Stimulated activated naive CD4-positive, alpha-beta T cell treated with Interleukin-2 at 50 U/mL for 16 hours (primary cell): ENCODE results near the gene DPF1.

Experiments used
- DNase-seq: peaks from one replicate; lab custom pipeline; 2025; lab: John Stamatoyannopoulos, UW

DPF1 gene

DNA sequence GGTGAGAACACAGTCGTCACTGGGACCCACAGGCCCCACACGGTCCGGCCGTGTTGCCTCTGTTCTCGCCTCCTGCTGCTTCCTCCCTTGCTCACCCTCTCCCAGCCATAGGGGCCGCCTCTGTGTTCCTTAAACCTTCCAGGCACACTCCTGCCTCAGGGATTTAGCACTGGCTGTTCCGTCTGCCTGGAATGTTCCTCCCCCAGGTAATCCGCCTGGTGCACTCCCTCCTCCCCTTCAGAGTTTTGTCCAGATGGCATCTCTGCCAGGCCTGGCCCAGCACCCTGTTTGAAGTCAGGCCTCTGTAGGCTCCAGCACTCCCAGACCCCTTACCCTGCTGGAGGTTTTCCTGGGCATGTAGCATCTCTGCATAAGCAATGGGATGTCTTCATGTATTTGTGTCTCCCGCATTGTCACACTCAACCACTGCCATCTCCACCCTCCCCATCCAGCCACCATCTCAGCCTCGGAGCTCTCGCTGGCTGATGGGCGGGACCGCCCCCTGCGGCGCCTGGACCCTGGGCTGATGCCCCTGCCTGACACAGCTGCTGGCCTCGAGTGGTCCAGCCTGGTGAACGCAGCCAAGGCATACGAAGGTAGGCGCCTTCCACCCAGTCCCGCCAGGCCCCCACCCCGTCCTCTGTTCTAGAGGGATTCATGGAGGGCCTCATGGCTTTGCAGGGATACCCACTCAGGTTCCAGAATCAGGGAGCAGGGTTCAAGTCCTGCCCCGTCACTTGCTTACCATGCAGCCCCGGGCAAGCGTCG, 25.9 kb downstream of the DPF1 start:
- DNase-seq = no peak

DNA sequence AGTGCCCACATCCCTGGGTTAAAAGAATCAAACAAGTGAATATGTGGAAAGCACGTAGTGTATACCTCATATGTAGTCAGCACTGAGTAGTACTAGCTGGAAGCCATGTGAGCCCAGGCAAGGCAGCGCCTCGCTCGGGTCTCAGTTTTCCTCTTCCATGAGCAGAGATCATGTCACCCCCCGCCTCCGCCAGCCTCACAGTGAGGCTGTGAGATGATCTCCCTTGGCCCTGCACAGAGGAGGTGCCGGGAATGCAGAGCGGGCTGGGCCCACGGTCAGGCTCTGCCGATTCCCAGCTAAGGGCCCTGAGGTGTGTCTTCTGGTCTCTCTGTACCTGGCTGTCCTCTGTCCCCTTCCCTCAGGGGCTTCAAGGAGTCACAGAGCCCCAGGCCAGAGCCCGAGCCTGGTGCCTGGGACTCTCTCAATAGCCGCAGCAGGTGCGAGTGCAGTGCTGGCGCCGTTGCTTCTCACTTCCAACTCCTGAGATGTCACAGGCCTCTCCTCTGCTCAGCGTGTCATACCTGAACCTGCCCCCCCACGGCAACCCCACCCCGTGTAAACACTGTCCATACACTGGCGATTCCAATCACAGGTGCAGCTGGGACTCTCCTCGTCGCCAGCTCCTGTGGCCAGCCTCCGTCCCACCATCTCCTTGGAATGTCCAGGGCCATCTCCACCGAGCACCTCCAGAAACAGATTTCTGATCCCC, 26.9 kb downstream of the DPF1 start:
- DNase-seq = no peak

DNA sequence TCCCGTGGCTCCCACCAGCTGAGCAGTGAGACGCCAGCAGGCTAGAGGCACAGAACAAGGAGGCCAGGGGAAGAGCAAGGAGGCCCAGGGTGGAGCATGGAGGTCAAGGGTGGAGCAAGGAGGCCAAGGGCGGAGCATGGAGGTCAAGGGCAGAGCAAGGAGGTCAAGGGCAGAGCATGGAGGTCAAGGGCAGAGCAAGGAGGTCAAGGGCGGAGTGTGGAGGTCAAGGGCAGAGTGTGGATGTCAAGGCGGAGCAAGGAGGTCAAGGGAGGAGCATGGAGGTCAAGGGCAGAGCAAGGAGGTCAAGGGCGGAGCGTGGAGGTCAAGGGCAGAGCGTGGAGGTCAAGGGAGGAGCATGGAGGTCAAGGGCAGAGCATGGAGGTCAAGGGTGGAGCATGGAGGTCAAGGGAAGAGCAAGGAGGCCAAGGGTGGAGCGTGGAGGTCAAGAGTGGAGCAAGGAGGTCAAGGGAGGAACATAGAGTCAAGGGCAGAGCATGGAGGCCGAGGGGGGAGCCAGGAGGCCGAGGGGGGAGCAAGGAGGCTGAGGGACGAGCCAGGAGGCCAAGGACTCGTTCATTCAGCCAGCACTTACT, 27.7 kb downstream of the DPF1 start:
- no peak for DNase-seq

DNA sequence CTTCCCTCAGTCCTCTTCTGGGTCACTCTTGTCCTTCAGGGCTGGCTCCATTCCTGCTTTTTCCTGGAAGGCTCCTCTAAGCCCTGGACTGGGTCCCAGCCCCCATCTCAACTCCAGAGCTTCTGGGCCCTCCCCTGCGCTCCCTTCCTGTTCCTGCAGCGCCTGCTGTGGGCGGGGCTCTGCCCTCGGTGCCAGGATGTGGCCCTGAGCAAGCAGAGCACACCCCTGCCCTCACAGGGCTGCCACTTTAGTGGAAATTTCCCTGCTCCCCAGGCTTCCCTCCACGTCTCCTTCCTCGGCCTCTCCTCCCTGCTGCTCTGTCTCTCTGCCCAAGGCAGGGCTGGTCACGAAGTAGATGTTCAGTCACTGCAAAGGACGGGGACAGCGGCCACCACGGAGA, 28.8 kb downstream of the DPF1 start:
- DNase-seq = no peak

DNA sequence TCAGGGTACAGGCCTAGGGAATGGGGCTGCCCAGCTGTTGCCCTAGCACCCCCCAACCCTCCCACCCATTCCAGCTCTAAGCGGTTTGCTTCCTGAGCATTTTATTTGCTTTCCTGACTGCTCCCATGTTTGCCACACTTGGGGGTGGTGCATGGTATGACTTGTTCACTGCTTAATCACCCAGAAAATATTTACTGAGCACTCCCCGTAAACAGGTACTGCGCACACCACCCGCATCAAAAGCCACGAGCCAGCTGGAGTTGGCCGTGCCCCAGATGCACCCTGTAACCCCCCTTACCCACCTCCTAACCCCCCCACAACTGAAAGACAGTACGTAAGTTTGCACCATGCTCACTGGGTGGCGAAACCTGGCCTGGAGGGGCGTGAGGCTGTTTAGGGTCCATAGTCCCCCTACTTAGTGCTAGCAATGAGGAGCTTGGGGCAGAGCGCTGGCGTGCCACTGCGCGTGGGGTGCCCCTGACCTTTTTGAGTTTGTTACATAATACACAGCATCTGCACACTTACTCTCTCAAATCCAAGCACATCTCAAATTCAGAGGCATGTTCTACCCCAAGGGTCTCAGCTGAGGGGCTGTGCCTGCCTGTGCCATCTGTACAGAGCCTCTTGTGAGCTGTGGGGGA, 29.8 kb downstream of the DPF1 start:
- no peak for DNase-seq

DNA sequence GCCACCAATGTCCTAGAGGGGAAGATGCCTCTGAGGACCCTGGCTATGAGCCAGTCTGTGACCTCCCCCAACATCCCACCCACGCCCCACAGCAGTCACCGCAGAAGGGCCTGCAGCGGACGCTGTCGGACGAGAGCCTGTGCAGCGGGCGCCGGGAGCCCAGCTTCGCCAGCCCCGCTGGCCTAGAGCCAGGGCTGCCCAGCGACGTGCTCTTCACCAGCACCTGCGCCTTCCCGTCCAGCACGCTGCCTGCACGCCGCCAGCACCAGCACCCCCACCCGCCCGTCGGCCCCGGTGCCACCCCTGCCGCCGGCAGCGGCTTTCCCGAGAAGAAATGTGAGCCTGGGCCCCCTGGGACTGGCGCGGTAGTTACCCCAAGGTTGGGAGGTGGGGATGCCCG, 30.6 kb downstream of the DPF1 start:
- no peak for DNase-seq

DNA sequence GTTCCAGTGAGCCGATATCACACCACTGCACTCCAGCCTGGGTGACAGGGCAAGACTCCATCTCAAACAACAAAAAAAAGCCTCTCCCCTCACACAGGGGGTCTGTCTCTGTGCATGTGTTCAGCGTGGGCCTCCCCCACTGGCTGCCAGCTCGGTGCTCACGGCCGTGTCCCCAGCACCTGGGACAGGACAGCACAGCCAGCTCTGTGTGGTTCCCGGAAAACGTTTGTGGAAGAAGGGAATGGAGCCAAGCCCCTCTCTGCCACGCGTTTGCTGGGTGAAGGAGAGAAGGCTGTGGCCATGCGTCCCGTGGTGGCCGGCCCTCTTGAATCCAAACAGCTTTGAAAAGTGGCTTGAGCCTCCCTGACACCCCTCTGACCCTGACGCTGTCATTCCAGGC, 32.3 kb downstream of the DPF1 start:
- no peak for DNase-seq

DNA sequence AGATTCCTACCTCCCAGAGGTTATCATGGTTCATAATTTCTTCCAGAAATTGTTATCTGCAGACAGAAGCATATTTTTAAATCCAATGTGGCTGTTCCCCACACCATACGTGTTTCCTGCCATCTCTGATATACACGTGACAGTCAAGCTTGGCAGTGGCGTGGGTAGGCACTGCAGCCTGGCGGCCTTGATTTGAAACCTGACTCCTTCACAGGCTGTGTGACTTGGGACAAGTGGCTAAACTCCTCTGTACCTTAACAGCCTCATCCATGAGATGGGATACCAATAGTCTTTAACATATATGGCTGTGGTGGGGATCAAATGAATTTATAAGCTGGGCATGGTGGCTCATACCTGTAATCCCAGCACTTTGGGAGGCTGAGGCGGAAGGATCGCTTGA, 33.2 kb downstream of the DPF1 start:
- DNase-seq = no peak

DNA sequence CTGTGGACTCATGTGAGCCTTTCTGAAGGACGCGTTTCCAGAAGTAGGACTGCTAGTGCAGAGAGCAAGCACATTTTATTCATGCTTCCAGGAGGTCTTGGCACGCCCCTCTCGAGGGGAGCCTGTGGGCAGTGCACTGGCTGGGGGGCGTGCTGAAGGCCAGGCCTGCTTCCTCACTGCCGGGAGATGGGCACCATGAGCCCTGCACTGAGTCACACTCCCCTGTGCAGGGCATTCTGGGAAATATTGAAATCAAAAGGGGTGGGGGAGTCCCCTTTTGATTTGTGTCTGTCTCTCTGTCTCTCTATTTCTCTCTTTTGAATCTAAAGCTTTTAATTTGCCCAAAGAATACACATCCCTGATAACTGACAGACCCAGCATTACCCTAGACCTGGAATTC, 34.0 kb downstream of the DPF1 start:
- DNase-seq = no peak

DNA sequence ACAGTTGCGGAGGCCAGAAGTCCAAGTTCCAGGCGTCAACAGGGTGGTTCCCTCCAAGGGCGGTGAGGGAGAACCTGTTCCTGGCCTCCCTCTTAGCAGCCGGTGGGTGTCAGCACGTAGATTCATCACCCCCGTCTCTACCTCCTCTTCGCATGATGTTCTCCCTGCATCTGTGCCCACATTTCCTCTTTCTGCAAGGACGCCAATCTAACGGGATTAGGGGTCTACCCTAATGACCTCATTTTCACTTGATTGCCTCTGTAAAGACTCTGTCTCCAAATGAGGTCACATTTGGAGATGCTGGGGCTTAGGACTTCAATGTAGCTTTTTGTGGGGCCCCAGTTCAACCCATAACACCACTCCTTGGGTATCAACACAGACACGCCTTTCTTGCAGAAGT, 38.5 kb downstream of the DPF1 start:
- no peak for DNase-seq

DNA sequence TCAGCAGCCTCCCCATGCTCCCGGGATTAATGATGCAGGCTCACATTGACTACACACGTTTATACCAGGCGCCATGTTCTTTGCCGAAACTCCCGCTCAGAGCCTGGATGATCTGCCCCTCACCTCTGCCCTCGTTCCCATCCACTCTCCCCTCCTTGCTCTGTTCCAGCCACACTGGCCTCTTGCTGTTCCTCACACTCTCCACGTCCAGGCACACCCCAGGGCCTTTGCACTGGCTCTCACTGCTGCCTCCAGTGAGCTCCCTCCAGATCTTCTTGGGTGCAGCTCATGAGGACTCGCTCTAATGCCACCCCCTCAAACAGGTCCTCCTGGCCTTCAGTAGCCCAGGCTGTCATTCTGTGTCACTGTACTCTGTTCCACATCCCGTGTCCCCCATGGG, 39.2 kb downstream of the DPF1 start:
- no peak for DNase-seq

DNA sequence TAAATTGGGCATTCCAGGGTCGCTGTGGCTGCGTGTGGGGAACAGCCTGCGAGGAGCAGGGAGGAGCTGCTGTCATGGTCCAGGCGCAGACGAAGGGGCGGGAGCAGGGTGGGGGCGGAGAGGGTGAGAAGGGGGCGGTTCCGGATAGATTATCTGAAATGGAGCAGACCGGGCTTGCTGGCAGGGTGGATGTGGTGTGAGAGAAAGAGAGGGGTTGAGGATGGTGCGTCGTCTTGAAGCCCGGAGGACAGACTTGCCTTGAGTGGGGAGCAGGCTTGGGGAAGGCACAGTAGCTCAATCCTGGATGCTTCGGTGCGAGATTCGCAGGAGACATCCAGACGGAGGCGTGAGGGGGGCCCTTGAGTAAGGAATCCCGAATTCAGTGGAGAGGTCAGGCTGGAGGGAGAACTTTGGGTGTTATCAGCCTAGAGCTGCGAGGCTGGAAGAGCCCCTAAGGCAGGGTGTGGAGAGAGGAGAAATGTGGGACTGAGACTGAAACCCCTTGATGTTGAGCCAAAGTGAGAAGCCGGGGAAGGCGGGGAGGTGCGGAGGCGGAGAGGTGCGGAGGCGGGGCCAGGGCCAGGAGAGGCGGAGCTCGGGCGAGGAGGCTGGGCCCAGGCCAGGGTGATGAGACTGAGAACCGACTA, 40.6 kb downstream of the DPF1 start:
- DNase-seq = no peak

DNA sequence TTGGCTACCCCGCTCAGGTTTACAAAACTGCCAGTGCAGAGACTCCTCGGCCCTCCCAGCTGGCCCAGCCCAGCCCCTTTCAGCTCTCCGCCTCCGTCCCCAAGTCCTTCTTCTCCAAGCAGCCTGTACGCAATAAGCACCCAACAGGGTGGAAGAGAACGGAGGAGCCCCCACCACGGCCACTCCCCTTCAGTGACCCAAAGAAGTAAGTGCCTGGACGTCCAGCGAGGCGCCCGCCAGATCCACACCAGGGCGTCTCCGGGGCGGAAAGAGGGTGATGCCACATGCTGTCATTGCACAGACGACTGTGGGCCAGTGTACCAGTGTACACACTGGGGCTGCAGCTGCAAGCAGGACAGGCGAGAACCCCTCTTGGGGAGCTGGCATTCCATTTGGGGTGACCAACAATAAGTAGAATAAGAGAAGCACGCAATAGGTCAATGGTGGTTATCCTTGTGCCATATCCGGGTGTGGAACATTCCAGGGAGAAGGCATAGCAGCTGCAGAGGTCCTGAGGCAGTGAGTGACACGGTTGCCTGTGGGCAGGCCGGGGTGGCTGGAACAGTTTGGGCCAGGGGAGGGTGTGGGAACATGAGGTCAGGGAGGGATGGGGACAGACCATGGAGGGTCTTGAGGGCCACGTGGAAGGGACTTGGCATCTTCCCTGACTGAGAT, 41.3 kb downstream of the DPF1 start:
- no peak for DNase-seq

DNA sequence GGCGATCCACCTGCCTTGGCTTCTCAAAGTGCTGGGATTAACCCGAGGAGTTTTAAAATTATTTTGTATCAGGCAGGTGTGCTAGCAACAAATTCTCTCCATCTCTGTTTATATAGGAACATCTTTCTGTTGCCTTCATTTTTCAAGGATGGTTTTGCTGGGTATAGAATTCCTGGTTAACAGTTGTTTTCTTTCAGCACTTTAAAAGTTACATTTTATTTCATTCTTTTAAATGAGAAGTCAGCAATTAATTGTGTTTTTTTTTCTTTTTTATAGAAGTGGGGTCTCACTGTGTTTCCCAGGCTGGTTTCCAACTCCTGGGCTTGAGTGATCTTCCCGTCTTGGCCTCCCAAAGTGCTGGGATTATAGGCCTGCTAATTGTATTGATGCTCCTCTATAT, 44.0 kb downstream of the DPF1 start:
- no peak for DNase-seq

DNA sequence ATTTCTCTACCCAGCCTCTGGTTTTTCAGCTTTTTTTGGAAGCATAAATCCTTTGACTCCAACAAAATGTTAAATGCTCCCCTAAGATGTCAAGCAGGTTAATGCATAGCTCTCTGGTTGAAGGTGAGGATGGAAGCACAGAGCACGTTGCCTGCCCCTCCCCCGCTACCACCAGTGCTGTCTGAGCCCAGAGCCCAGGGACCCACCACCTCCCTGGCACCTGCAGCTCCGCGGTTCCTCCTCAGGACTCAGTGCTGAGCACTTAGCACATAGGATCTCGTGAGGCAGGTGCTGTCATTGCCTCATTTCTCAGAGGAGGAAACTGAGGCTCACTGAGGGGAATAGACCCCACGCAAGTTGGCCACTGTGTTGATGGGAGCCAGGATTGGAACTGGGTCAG, 48.6 kb downstream of the DPF1 start:
- DNase-seq = no peak

DNA sequence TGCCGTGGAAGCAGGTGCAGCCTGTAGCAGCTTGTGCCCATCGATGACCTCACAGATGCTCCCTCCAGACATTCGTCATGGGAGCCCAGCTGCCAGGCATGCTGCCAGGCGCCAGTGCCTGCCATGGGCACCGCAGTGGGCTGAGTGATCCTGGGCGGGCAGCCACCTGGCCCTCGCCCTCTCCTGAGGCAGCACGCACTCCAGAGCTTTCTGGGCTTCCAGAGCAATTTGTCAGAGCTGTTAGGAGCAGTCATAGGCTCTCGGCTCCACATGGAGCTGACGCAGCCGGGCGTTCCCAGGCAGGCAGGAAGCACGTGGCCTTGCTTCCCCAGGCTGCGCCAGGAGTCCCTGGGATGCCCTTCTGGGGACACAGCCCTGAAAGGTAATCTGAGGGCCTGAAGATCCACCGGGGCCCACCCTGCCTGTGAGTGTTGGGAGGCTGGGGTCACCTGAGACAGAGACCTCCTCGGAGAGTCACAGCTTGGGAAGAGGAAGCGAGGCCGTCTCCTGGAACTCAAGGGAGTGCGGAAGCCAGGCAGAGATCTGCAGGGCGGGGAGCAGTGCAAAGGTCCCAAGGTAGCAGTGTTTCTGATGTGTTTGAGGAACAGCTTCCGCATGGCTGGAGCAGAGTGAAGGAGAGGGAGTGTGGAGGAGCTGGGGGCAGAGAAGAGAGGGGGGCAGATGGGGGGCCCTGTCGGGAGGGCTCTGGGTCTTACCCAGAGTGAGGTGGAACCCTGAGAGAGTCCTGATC, 50.6 kb downstream of the DPF1 start:
- no peak for DNase-seq

DNA sequence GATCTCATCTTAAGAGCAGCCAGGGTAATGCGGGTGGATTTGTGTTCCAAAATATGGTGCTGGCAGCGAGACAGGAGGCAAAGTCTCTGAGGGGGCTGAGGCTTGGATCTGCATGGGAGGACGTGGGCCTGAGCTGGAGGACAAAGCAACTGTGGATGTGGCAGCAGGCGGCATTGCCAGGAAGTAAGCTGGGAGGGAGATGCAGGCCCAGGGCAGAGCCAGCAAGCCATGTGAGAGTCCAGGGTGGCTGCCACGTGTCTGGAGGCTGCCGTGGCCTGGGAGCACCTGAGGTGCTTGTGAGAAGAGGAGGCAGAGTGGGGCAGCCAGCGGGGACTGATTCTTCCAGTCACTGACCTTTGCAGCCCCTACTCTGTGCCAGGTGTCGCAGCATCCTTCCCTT, 52.0 kb downstream of the DPF1 start:
- DNase-seq = no peak

DNA sequence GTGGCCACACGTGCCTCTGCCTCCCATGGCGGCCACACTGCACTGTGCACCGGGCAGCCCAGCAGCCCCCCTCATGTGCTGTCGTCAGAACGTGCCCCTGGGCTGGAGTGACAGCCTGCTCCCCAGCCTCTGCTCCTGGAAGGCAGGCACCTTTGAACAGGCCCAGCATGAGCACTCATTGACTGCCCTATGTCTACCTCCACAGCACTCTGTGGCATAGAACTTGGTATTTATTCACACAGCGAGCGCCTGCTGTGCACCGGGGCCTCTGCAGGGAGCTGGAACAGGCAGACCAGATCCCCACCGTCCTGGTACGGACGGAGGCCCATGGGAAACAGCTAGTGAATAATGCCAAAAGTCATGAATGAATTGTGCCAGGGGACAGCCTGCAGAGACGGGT, 53.7 kb downstream of the DPF1 start:
- DNase-seq = no peak

DNA sequence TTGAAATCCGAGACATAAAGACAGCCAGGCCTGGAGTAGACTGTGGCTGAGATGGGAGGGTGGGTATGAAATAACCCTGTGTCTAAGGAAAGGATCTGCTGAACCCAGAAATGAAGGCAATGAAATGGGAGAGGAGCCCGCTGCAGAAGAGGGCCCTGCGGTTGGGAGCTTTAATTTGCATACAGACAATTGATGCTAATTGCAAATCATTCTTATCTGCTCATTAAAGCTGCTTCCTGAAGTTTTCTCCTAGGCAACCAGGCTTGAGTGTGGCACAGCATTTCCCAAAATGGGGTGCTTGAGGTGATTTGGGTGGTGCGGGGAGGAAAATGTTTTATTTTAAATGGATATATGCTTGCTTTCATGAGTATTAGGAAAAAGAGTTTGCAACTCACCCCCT, 55.4 kb downstream of the DPF1 start:
- no peak for DNase-seq

DNA sequence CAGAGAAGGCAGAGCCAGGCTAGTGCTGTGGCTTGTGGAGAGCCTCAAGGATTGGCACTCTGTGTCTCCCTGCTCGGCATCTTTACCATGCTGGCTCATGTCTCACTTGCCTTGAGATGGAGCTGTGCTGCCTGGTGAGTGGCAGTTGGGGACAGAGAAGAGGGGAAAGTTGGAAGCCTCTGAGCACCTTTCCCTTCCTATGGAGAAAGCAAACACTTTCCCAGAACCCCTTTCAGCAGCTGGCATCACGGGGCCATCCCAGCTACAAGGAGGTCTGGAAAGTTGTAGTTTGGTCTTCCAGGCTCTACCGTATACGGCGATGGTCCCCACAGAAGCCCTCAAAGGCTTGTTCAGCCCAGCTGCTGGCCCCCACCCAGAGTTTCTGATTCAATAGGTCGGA, 58.7 kb downstream of the DPF1 start:
- no peak for DNase-seq

DNA sequence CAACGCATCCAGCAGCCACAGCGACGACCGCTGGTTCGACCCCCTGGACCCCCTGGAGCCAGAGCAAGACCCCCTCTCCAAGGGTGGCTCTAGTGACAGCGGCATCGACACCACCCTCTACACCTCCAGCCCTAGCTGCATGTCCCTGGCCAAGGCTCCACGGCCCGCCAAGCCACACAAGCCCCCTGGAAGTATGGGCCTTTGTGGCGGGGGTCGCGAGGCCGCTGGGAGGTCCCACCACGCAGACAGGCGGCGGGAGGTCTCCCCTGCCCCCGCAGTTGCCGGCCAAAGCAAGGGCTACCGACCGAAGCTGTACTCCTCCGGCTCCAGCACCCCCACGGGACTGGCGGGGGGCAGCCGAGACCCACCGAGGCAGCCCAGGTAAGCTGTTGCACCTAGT, 59.5 kb downstream of the DPF1 start:
- no peak for DNase-seq
